CD4-positive, alpha-beta T cell (primary cell): ENCODE results near the gene IGLL1. TPM values are rescaled to one million over a fixed set of nuclear protein-coding genes. Genes with fewer than 3 reads are reported as not detected.

Experiments used
- ATAC-seq: fragments of 200-7000 bp; cut with Tn5 transposase; one replicate; pipeline ENCODE4 v1.10.0; 2022; ENCODE audit warnings: mild to moderate bottlenecking; ENCODE audit not compliant: poor library complexity
- CTCF ChIA-PET: fragments of 350-600 bp; sonication (Branson Sonifier 250); formaldehyde crosslinking; loops from one replicate; lab custom pipeline; 2021; ENCODE audit warnings: antibody characterized with exemption, inconsistent platforms; lab: Charles Lee
- POLR2A ChIA-PET: fragments of 350-600 bp; sonication (Branson Sonifier 250); formaldehyde crosslinking; loops from one replicate; lab custom pipeline; 2021; ENCODE audit warnings: antibody characterized with exemption, inconsistent platforms; lab: Charles Lee
- DNase-seq, 14 experiments: peaks; one replicate each; pipeline ENCODE4 v3.0.0-alpha.2; 2013 to 2020; ENCODE audit warnings: mixed read lengths in 2 of 14
- H3K27ac ChIP-seq, 2 donors: one replicate each; pipeline versions ENCODE4 v1.5.1 to v1.7.0; 2013; ENCODE audit warnings: low read length in 2 of 2, low read depth in 1 of 2, mild to moderate bottlenecking in 1 of 2
- H3K27me3 ChIP-seq, 2 experiments: 1 replicate in 1 of 2; 2 replicates in 1 of 2; pipeline versions ENCODE4 v1.6.1 to v1.7.0; 2013; ENCODE audit warnings: low read length in 2 of 2, control low read depth in 1 of 2, mild to moderate bottlenecking in 1 of 2, moderate library complexity in 1 of 2; ENCODE audit not compliant: insufficient read depth in 2 of 2, control insufficient read depth in 1 of 2
- H3K36me3 ChIP-seq: one replicate; pipeline ENCODE4 v1.6.1; 2013; ENCODE audit warnings: low read length, control low read depth; ENCODE audit not compliant: insufficient read depth
- H3K4me1 ChIP-seq: one replicate; pipeline ENCODE4 v1.6.1; 2013; ENCODE audit warnings: low read length, control low read depth; ENCODE audit not compliant: insufficient read depth
- H3K4me3 ChIP-seq: one replicate; pipeline ENCODE4 v1.5.1; 2013; ENCODE audit warnings: mild to moderate bottlenecking, low read length, moderate library complexity
- H3K9me3 ChIP-seq, 2 experiments: 1 replicate in 1 of 2; 2 replicates in 1 of 2; pipeline versions ENCODE4 v1.6.1 to v1.7.0; 2013; ENCODE audit warnings: low read length in 2 of 2, mild to moderate bottlenecking in 2 of 2, control low read depth in 1 of 2, moderate library complexity in 1 of 2; ENCODE audit not compliant: control insufficient read depth in 1 of 2, insufficient read depth in 1 of 2
- H3K27ac Mint-ChIP-seq: one replicate; pipeline ENCODE4 v1.8.0; 2020; ENCODE audit warnings: mixed read lengths
- H3K27me3 Mint-ChIP-seq: one replicate; pipeline ENCODE4 v1.8.0; 2021; ENCODE audit warnings: mixed read lengths
- H3K36me3 Mint-ChIP-seq: one replicate; pipeline ENCODE4 v1.8.0; 2021; ENCODE audit warnings: low read depth, mixed read lengths
- H3K4me1 Mint-ChIP-seq: one replicate; pipeline ENCODE4 v1.8.0; 2021; ENCODE audit warnings: low read depth, mixed read lengths
- H3K4me3 Mint-ChIP-seq: one replicate; pipeline ENCODE4 v1.8.0; 2020; ENCODE audit warnings: mild to moderate bottlenecking, mixed read lengths
- H3K9me3 Mint-ChIP-seq: one replicate; pipeline ENCODE4 v1.8.0; 2020; ENCODE audit warnings: mixed read lengths
- intact Hi-C, 2 experiments: fragments of 100-400 bp; cut with DNase I in 1 of 2; cut with micrococcal nuclease in 1 of 2; formaldehyde crosslinking; loops; one replicate each; pipeline versions ENCODE4 v1.15.1 to v1.9.0; 2023 to 2025; cut with DNase I, micrococcal nuclease
- total RNA-seq, 174 experiments: library from RNA in 2 of 174; stranded (reverse) in 2 of 174; gene quantifications; one replicate each; pipeline ENCODE4 v1.2.3 and lab custom pipeline; 2021 to 2026
- TF ChIP-seq, protein P1 (sequence below): fragments of 200-600 bp; IDR thresholded peaks from one replicate; pipeline ENCODE4 v1.8.0; 2022; ENCODE audit warnings: antibody characterized with exemption, mild to moderate bottlenecking

Gene IGLL1
- total RNA-seq, 2 experiments from 2014 or later: not detected

- CTCF ChIA-PET: no interaction called here
- intact Hi-C loops: no loop called here
- H3K27me3 ChIP-seq: peaks cover 11% of the 10 kb centered on the region in 2 experiments
- Mint-ChIP-seq H3K27ac (no peak overlapping the region), H3K27me3 (peaks cover 17% of the 10 kb centered on the region), H3K4me3 (no peak overlapping the region), H3K36me3 (no peaks in the 10 kb centered on the region), H3K9me3 (no peaks in the 10 kb centered on the region), H3K4me1 (peaks cover 4% of the 10 kb centered on the region)
- no peak overlapping the region for H3K27ac ChIP-seq
- DNase-seq (no peak), ATAC-seq (no peak)
- TF ChIP-seq, protein P1, sequence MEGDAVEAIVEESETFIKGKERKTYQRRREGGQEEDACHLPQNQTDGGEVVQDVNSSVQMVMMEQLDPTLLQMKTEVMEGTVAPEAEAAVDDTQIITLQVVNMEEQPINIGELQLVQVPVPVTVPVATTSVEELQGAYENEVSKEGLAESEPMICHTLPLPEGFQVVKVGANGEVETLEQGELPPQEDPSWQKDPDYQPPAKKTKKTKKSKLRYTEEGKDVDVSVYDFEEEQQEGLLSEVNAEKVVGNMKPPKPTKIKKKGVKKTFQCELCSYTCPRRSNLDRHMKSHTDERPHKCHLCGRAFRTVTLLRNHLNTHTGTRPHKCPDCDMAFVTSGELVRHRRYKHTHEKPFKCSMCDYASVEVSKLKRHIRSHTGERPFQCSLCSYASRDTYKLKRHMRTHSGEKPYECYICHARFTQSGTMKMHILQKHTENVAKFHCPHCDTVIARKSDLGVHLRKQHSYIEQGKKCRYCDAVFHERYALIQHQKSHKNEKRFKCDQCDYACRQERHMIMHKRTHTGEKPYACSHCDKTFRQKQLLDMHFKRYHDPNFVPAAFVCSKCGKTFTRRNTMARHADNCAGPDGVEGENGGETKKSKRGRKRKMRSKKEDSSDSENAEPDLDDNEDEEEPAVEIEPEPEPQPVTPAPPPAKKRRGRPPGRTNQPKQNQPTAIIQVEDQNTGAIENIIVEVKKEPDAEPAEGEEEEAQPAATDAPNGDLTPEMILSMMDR: no peak
- peaks cover 16% of the 10 kb centered on the region for H3K4me1 ChIP-seq
- H3K36me3 ChIP-seq: no peaks in the 10 kb centered on the region
- H3K4me3 ChIP-seq: no peak overlapping the region
- POLR2A ChIA-PET: no interaction called here
- peaks cover 0 to 11% of the 10 kb centered on the region in 2 experiments for H3K9me3 ChIP-seq
Observed at GRCh38 chr22:23525510-23525909, 54.6 kb downstream of the IGLL1 start.

DNA sequence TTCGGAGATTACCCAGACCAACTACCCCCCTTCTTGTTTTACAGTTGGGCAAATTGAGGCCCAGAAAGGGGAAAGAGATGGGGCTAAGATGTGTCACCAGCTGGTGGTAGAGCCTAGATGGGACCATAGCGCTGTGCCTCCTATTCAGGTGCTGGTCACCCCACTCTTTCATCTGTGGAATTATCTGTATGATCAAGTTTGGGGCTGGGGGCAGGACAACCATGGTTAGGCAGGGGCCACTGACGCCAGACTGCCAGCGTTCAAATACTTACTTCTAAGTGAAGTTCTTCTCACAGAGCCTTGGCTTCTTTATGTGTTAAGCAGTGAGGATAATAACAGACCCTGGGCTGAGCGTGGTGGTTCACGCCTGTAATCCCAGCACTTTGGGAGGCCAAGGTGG lies 55.9 kb downstream of the IGLL1 start:
- peaks cover 4% of the 10 kb centered on the region for H3K4me1 Mint-ChIP-seq
- TF ChIP-seq, protein P1: no peak
- ATAC-seq: no peak
- Histone ChIP-seq H3K9me3 (peaks cover 0 to 11% of the 10 kb centered on the region in 2 experiments), H3K4me3 (no peak overlapping the region), H3K4me1 (peaks cover 16% of the 10 kb centered on the region), H3K27me3 (peaks cover 13 to 21% of the 10 kb centered on the region in 2 experiments), H3K36me3 (no peaks in the 10 kb centered on the region), H3K27ac (no peak overlapping the region)
- H3K27me3 Mint-ChIP-seq: peaks cover 25% of the 10 kb centered on the region
- no peak for DNase-seq
- H3K36me3 Mint-ChIP-seq: no peaks in the 10 kb centered on the region
- H3K27ac Mint-ChIP-seq: no peak overlapping the region
- POLR2A ChIA-PET: no interaction called here
- no peak overlapping the region for H3K4me3 Mint-ChIP-seq
- no peaks in the 10 kb centered on the region for H3K9me3 Mint-ChIP-seq
- intact Hi-C loops: no loop called here
- CTCF ChIA-PET: no interaction called here

GRCh38 chr22:23523713-23524112 lies 56.4 kb downstream of the IGLL1 start:
- Histone ChIP-seq H3K9me3 (peaks cover 0 to 11% of the 10 kb centered on the region in 2 experiments), H3K4me1 (peaks cover 16% of the 10 kb centered on the region), H3K27me3 (peaks cover 13 to 25% of the 10 kb centered on the region in 2 experiments), H3K27ac (no peak overlapping the region), H3K4me3 (no peak overlapping the region), H3K36me3 (no peaks in the 10 kb centered on the region)
- no peak overlapping the region for H3K27ac Mint-ChIP-seq
- no peaks in the 10 kb centered on the region for H3K36me3 Mint-ChIP-seq
- peaks cover 4% of the 10 kb centered on the region for H3K4me1 Mint-ChIP-seq
- CTCF ChIA-PET: no interaction called here
- POLR2A ChIA-PET: no interaction called here
- ATAC-seq: no peak
- intact Hi-C loops: no loop called here
- H3K9me3 Mint-ChIP-seq: no peaks in the 10 kb centered on the region
- no peak for DNase-seq
- TF ChIP-seq, protein P1: no peak
- H3K4me3 Mint-ChIP-seq: no peak overlapping the region
- peaks cover 25% of the 10 kb centered on the region for H3K27me3 Mint-ChIP-seq

Other genes starting within 250 kb of the IGLL1 start
- gene DRICH1, start 52.0 kb upstream of the IGLL1 start, total RNA-seq: 1 to 10 TPM; 1.7 to 2.2 TPM
- gene RGL4, start 110.7 kb upstream of the IGLL1 start, total RNA-seq: 10 to 100 TPM; 24.6 to 24.8 TPM
- 1 to 10 TPM; 1.3 to 1.9 TPM for gene ZNF70, start 170.8 kb upstream of the IGLL1 start, total RNA-seq
- not detected for gene VPREB3, start 174.1 kb upstream of the IGLL1 start, total RNA-seq
- under 1 TPM; 0.49 to 0.84 TPM for gene C22orf15, start 182.7 kb upstream of the IGLL1 start, total RNA-seq
- 10 to 100 TPM; 34.4 to 43.0 TPM for gene CHCHD10, start 187.7 kb upstream of the IGLL1 start, total RNA-seq
- gene MMP11, start 192.6 kb upstream of the IGLL1 start, total RNA-seq: 1 to 10 TPM; 2.3 to 2.4 TPM
- 10 to 100 TPM; 40.3 to 41.7 TPM for gene SMARCB1, start 206.7 kb upstream of the IGLL1 start, total RNA-seq